Colonic mucosa (tissue), 4 donors: ENCODE measurements around the gene ZNF280A. TPM values are rescaled to one million over a fixed set of nuclear protein-coding genes. Genes with fewer than 3 reads are reported as not detected.

Experiments used
- DNase-seq: peaks from one replicate; pipeline ENCODE4 v3.0.0-alpha.2; 2020
- H3K27ac ChIP-seq: fragments of 200-600 bp; one replicate; pipeline ENCODE4 v1.8.0; 2021
- H3K27me3 ChIP-seq: fragments of 200-600 bp; one replicate; pipeline ENCODE4 v1.8.0; 2021
- H3K36me3 ChIP-seq: fragments of 200-600 bp; one replicate; pipeline ENCODE4 v1.8.0; 2021
- H3K4me1 ChIP-seq: fragments of 200-600 bp; one replicate; pipeline ENCODE4 v1.8.0; 2021; ENCODE audit warnings: mild to moderate bottlenecking
- H3K4me3 ChIP-seq: fragments of 200-600 bp; one replicate; pipeline ENCODE4 v1.8.0; 2021
- H3K9ac ChIP-seq, 2 donors: one replicate each; pipeline ENCODE4 v1.7.0; 2013; ENCODE audit warnings: control low read depth in 2 of 2, low read depth in 2 of 2, low read length in 2 of 2
- H3K9me3 ChIP-seq: fragments of 200-600 bp; one replicate; pipeline ENCODE4 v1.8.0; 2021
- intact Hi-C: fragments of 100-400 bp; cut with DNase I; formaldehyde crosslinking; loops from one replicate; pipeline ENCODE4 v1.14.1; 2022
- total RNA-seq, 2 donors: library from RNA; stranded (reverse); fragmentation: NEBNext Ultra II Directional in 1 of 2; extraction: Animal tissue kit (Norgen Biotek cat#: 25700) in 1 of 2; gene quantifications; one replicate each; pipeline ENCODE4 v1.2.1, GENCODE V29; 2021
- TF ChIP-seq, protein P1 (sequence below): fragments of 200-600 bp; IDR thresholded peaks from one replicate; pipeline ENCODE4 v1.8.0; 2022; ENCODE audit warnings: antibody characterized with exemption, mild to moderate bottlenecking
- donor health status: healthy.
- donor health status: DM: no; HTN: no; CAD: no.
- donor health status: DM: no; HTN: no; CAD: no.

The ZNF280A gene
- total RNA-seq, 2 donors from 2014 or later, result not detected

DNA sequence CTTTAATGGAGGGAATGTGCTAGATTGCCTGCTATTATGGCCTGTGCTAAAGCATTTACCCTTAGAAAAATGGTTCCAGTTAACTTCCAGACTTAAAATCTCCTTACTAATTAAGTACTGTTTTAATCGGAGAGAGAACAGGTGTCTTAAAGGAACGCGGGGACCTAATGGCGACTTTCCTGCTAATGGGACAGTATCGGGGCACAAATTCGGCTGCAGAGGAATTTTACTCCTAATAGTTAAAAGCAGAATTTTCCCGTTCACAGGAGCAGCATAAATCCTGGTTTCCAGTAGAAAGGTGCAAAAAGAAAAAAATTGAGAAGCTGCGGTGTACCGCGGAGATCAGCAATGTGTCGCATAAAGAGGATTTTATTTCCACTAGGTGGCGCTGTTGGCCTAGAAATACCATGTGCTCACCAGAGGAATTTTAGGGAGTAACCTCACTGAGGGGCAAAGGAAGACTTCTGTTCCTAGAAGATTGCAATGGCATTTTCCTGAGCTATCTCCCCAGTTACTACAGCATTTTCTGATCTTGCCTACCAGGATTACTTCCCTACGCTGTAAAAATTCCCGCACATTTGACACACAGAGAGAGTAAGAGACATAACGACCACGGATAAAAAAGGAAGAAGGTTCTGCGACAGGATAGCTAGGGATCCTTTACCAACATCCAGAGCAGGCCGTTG, 56.1 kb downstream of the ZNF280A start:
- DNase-seq, result peak; percentile 64

More for the DNA sequence above, 56.1 kb downstream of the ZNF280A start:
- intact Hi-C loops, result loop anchor here (10.0 kb wide), 2 partner anchors 281 to 491 kb away; no protein-coding TSS in a partner anchor
- Histone ChIP-seq H3K36me3 (no peaks in the 10 kb centered on the region), H3K27ac (no peak overlapping the region), H3K27me3 (no peaks in the 10 kb centered on the region), H3K4me1 (no peaks in the 10 kb centered on the region), H3K4me3 (no peak overlapping the region), H3K9me3 (no peaks in the 10 kb centered on the region), H3K9ac (no peak overlapping the region)
- TF ChIP-seq, protein P1, sequence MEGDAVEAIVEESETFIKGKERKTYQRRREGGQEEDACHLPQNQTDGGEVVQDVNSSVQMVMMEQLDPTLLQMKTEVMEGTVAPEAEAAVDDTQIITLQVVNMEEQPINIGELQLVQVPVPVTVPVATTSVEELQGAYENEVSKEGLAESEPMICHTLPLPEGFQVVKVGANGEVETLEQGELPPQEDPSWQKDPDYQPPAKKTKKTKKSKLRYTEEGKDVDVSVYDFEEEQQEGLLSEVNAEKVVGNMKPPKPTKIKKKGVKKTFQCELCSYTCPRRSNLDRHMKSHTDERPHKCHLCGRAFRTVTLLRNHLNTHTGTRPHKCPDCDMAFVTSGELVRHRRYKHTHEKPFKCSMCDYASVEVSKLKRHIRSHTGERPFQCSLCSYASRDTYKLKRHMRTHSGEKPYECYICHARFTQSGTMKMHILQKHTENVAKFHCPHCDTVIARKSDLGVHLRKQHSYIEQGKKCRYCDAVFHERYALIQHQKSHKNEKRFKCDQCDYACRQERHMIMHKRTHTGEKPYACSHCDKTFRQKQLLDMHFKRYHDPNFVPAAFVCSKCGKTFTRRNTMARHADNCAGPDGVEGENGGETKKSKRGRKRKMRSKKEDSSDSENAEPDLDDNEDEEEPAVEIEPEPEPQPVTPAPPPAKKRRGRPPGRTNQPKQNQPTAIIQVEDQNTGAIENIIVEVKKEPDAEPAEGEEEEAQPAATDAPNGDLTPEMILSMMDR, result peak; percentile 72

Other genes with a start within 250 kb of the ZNF280A start
- gene ZNF280B, start 11.5 kb downstream of the ZNF280A start, total RNA-seq, result 1 to 10 TPM in 1 of 2 donors, under 1 TPM in 1; 0.96 to 1.1 TPM
- gene PRAME, start 39.0 kb upstream of the ZNF280A start, total RNA-seq, result 1 to 10 TPM in 1 of 2 donors, not detected in 1; 2.8 TPM
- gene GGTLC2, start 124.3 kb upstream of the ZNF280A start, total RNA-seq, result not detected